ENCODE measurements around the gene COPG2. TPM values are rescaled to one million over a fixed set of nuclear protein-coding genes. Genes with fewer than 3 reads are reported as not detected.

The COPG2 gene
- polyA plus RNA-seq, 1 donor from 2014 or later: 37.9 TPM

- Histone ChIP-seq H3F3A (ENCODE audit: insufficient read depth, low read length, poor library complexity, severe bottlenecking) (no peaks in the 10 kb centered on the region), H2AFZ (ENCODE audit: low read depth, low read length) (no peak overlapping the region), H3K9me2 (ENCODE audit: insufficient read depth, low read length) (no peaks in the 10 kb centered on the region), H3K4me2 (ENCODE audit: low read length) (no peak overlapping the region), H3K27me3 (ENCODE audit: insufficient read depth, low read depth, low read length) (no peaks in the 10 kb centered on the region), H3K4me3 (ENCODE audit: low read length) (no peak overlapping the region), H3K9me3 (ENCODE audit: low read length) (peaks cover 6% of the 10 kb centered on the region), H3K27ac (ENCODE audit: low read length) (no peak overlapping the region), H4K20me1 (ENCODE audit: insufficient read depth) (no peaks in the 10 kb centered on the region), H3K9ac (ENCODE audit: low read length) (no peak overlapping the region), H3K36me3 (ENCODE audit: insufficient read depth, low read length) (no peaks in the 10 kb centered on the region), H3K79me2 (replicated peaks; ENCODE audit: insufficient read depth, low read length) (no peaks in the 10 kb centered on the region)
- TF ChIP-seq EP300 (conservative IDR thresholded peaks at IDR 0.05; ENCODE audit: poor library complexity, severe bottlenecking): no peak
- TF ChIP-seq EZH2 (IDR thresholded peaks at IDR 0.05; ENCODE audit: borderline replicate concordance, insufficient read depth, low read length, poor library complexity, severe bottlenecking): no peak
- no peak for TF ChIP-seq MXI1 (conservative IDR thresholded peaks at IDR 0.05; ENCODE audit: poor library complexity, severe bottlenecking)
- TF ChIP-seq POLR2AphosphoS5 (IDR thresholded peaks at IDR 0.05): no peak
- TF ChIP-seq RAD21 (conservative IDR thresholded peaks at IDR 0.05): no peak
- TF ChIP-seq SMC3 (conservative IDR thresholded peaks at IDR 0.05; ENCODE audit: poor library complexity): no peak
- TF ChIP-seq REST (IDR thresholded peaks at IDR 0.05; ENCODE audit: borderline replicate concordance): no peak
- TF ChIP-seq TAF1 (IDR thresholded peaks at IDR 0.05; ENCODE audit: low read depth): no peak
- no peak for TF ChIP-seq CTCF (IDR thresholded peaks at IDR 0.05; ENCODE audit: poor library complexity, severe bottlenecking)
Measured at GRCh38 chr7:130632111-130632510, 36.4 kb downstream of the COPG2 start.

GRCh38 chr7:130628901-130629300, 39.6 kb downstream of the COPG2 start:
- Histone ChIP-seq H3K9me3 (ENCODE audit: low read length) (peaks cover 6% of the 10 kb centered on the region), H3K4me2 (ENCODE audit: low read length) (no peak overlapping the region), H3K27ac (ENCODE audit: low read length) (no peak overlapping the region), H4K20me1 (ENCODE audit: insufficient read depth) (no peaks in the 10 kb centered on the region), H3K9me2 (ENCODE audit: insufficient read depth, low read length) (no peaks in the 10 kb centered on the region), H3K79me2 (replicated peaks; ENCODE audit: insufficient read depth, low read length) (no peaks in the 10 kb centered on the region), H3K36me3 (ENCODE audit: insufficient read depth, low read length) (peaks cover 8% of the 10 kb centered on the region), H3F3A (ENCODE audit: insufficient read depth, low read length, poor library complexity, severe bottlenecking) (no peaks in the 10 kb centered on the region), H3K4me3 (ENCODE audit: low read length) (no peak overlapping the region), H3K27me3 (ENCODE audit: insufficient read depth, low read depth, low read length) (no peaks in the 10 kb centered on the region), H2AFZ (ENCODE audit: low read depth, low read length) (no peak overlapping the region), H3K9ac (ENCODE audit: low read length) (no peak overlapping the region)
- TF ChIP-seq TAF1 (IDR thresholded peaks at IDR 0.05; ENCODE audit: low read depth): no peak
- no peak for TF ChIP-seq RAD21 (conservative IDR thresholded peaks at IDR 0.05)
- TF ChIP-seq REST (IDR thresholded peaks at IDR 0.05; ENCODE audit: borderline replicate concordance): no peak
- TF ChIP-seq SMC3 (conservative IDR thresholded peaks at IDR 0.05; ENCODE audit: poor library complexity): no peak
- TF ChIP-seq EZH2 (IDR thresholded peaks at IDR 0.05; ENCODE audit: borderline replicate concordance, insufficient read depth, low read length, poor library complexity, severe bottlenecking): no peak
- no peak for TF ChIP-seq MXI1 (conservative IDR thresholded peaks at IDR 0.05; ENCODE audit: poor library complexity, severe bottlenecking)
- no peak for TF ChIP-seq POLR2AphosphoS5 (IDR thresholded peaks at IDR 0.05)
- TF ChIP-seq EP300 (conservative IDR thresholded peaks at IDR 0.05; ENCODE audit: poor library complexity, severe bottlenecking): no peak
- TF ChIP-seq CTCF (IDR thresholded peaks at IDR 0.05; ENCODE audit: poor library complexity, severe bottlenecking): no peak
